HEK293T (cell line): Measurements from ENCODE around the gene TMEM223.

Source experiments
- ARNT ChIP-seq: fragments of 450-650 bp; IDR thresholded peaks from 2 replicates; pipeline ENCODE4 v1.6.1; 2017; ENCODE audit warnings: mild to moderate bottlenecking
- LEF1 ChIP-seq: fragments of 450-650 bp; IDR thresholded peaks from 2 replicates; pipeline ENCODE4 v1.6.1; 2017; ENCODE audit warnings: mild to moderate bottlenecking, borderline replicate concordance
- SP1 ChIP-seq: fragments of 450-650 bp; IDR thresholded peaks from 2 replicates; pipeline ENCODE4 v1.6.1; 2017
- SUZ12 ChIP-seq: fragments of 450-650 bp; IDR thresholded peaks from 2 replicates; pipeline ENCODE4 v1.6.1; 2016; ENCODE audit warnings: mild to moderate bottlenecking
- TARDBP ChIP-seq: fragments of 450-650 bp; IDR thresholded peaks from 2 replicates; pipeline ENCODE4 v1.6.1; 2016
- ZNF384 ChIP-seq: fragments of 450-650 bp; IDR thresholded peaks from 2 replicates; pipeline ENCODE4 v1.6.1; 2016

GRCh38 chr11:62774407-62774806, 17.4 kb downstream of the TMEM223 start:
- TF ChIP-seq SUZ12 = no peak
- TF ChIP-seq TARDBP = no peak
- no peak for TF ChIP-seq LEF1
- no peak for TF ChIP-seq ZNF384
- TF ChIP-seq ARNT = no peak
- no peak for TF ChIP-seq SP1
